Psoas muscle (tissue), 8 donors: ENCODE measurements around the gene MTHFSD. TPM values are rescaled to one million over a fixed set of nuclear protein-coding genes. Genes with fewer than 3 reads are reported as not detected.

Experiments used
- ATAC-seq, 4 donors: fragments of 200-7000 bp; cut with Tn5 transposase; one replicate each; pipeline ENCODE4 v1.9.1; 2020; ENCODE audit warnings: moderate library complexity in 3 of 4, mild to moderate bottlenecking in 2 of 4
- DNase-seq, 2 donors: peaks; one replicate each; pipeline ENCODE4 v3.0.0-alpha.2; 2020
- H3K27ac ChIP-seq: fragments of 200-600 bp; one replicate; pipeline ENCODE4 v1.8.0; 2022
- H3K27me3 ChIP-seq, 3 donors: fragments of 200-600 bp in 1 of 3; one replicate each; pipeline versions ENCODE4 v1.6.1 to v1.8.0; 2013 to 2022; ENCODE audit warnings: low read length in 2 of 3, mild to moderate bottlenecking in 2 of 3, moderate library complexity in 1 of 3; ENCODE audit not compliant: insufficient read depth in 3 of 3
- H3K36me3 ChIP-seq, 2 donors: fragments of 200-600 bp in 1 of 2; one replicate each; pipeline versions ENCODE4 v1.6.1 to v1.8.0; 2013 to 2022; ENCODE audit warnings: low read depth in 1 of 2, mild to moderate bottlenecking in 1 of 2, moderate library complexity in 1 of 2; ENCODE audit not compliant: insufficient read depth in 1 of 2
- H3K4me1 ChIP-seq: fragments of 200-600 bp; one replicate; pipeline ENCODE4 v1.8.0; 2022
- H3K4me3 ChIP-seq: fragments of 200-600 bp; one replicate; pipeline ENCODE4 v1.8.0; 2022; ENCODE audit warnings: mild to moderate bottlenecking
- H3K9me3 ChIP-seq: fragments of 200-600 bp; one replicate; pipeline ENCODE4 v1.8.0; 2022
- WGBS, 3 donors: extraction: QIAGEN DNeasy Blood & Tissue Kit; methylation state at CpG; one replicate each; pipeline versions ENCODE4 v1.1.6 to v1.1.7; 2013; 5-methylcytosine and 5-hydroxymethylcytosine counted together
- intact Hi-C, 2 donors: fragments of 100-400 bp; cut with DNase I; formaldehyde crosslinking; loops; one replicate each; pipeline versions ENCODE4 v1.11.0 to v1.14.2; 2022
- polyA plus RNA-seq, 3 donors: library from polyadenylated mRNA; stranded (reverse); fragments of 200-250 nt; gene quantifications; one replicate each; pipeline ENCODE4 v1.2.3, GENCODE V29; 2013
- total RNA-seq, 4 donors: library from RNA; stranded (reverse); fragmentation: NEBNext Ultra II Directional in 2 of 4; extraction: Animal tissue kit (Norgen Biotek cat#: 25700) in 2 of 4; gene quantifications; one replicate each; pipeline versions ENCODE4 v1.2.1 to v1.2.4, GENCODE V29; 2021 to 2023
- TF ChIP-seq, protein P1 (sequence below): fragments of 200-600 bp; IDR thresholded peaks from one replicate; pipeline ENCODE4 v1.8.0; 2022; ENCODE audit warnings: antibody characterized with exemption
- donor health status: healthy with polysubstance abuse.
- donor health status: DM: no; HTN: no; CAD: no; lungs with moderate emphysema.
- donor health status: Bipolar disorder and iron deficiency.
- donor health status: healthy.
- donor health status: DM: yes; HTN: yes; CAD: no.
- donor health status: DM: no; HTN: no; CAD: no.
- donor health status: DM: no; HTN: no; CAD: no.
- donor health status: DM: yes; HTN: yes; CAD: no.

MTHFSD gene
- total and polyA plus RNA-seq, 7 donors, result 4.3 to 16.0 (median 8.1) TPM

DNA sequence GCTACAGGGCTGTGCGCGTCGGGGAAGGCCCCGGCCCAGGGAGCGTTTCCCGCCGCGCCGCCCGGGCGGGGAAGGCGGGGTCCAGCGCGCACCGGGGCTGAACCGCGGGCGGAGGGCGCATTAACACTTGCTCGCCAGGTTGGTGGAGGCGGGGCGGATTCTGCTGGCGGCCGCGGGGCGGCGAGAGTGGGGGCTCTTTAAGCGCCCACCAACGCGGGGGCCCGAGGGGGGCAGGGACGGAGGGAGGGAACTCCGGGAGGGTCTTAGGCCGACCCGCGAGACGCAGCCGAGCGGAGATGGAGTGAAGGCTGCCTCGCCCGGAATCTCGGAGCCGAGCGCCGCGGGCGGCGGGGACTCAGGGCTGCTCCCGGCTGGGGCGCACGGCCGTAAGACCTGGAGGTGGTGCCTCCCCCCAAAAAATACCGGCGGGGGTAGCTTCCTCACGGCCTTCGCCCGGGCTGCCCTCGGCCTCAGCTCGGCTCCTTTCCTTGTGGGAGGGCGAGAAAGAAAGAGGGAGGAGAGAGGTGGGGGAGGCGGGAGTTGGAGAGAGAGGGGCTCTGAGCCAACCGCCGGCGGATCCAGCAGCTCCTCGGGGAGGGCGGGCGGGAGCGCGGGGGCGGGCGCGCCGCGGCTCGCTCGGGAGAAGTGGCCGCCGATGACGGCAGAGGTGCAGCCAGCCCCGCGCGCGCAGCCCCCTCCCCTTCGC is 45.1 kb downstream of the MTHFSD start:
- Histone ChIP-seq H3K27ac (no peak overlapping the region), H3K27me3 (peaks cover 0 to 98% (median 58%) of the 10 kb centered on the region in 3 donors), H3K4me3 (peak overlapping the region; percentile 66), H3K9me3 (no peaks in the 10 kb centered on the region), H3K36me3 (no peaks in the 10 kb centered on the region), H3K4me1 (peaks cover 23% of the 10 kb centered on the region)
- WGBS, 3 donors, result 0 to 1% (median 1%) methylated on average over 48 to 84 of the region's 84 CpGs
- intact Hi-C loops, result no loop called here
- TF ChIP-seq, protein P1, sequence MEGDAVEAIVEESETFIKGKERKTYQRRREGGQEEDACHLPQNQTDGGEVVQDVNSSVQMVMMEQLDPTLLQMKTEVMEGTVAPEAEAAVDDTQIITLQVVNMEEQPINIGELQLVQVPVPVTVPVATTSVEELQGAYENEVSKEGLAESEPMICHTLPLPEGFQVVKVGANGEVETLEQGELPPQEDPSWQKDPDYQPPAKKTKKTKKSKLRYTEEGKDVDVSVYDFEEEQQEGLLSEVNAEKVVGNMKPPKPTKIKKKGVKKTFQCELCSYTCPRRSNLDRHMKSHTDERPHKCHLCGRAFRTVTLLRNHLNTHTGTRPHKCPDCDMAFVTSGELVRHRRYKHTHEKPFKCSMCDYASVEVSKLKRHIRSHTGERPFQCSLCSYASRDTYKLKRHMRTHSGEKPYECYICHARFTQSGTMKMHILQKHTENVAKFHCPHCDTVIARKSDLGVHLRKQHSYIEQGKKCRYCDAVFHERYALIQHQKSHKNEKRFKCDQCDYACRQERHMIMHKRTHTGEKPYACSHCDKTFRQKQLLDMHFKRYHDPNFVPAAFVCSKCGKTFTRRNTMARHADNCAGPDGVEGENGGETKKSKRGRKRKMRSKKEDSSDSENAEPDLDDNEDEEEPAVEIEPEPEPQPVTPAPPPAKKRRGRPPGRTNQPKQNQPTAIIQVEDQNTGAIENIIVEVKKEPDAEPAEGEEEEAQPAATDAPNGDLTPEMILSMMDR, result no peak
- DNase-seq, result peak; percentile 51 to 53
- peak in 2 of 4 donors; percentile 24 to 27 for ATAC-seq

DNA sequence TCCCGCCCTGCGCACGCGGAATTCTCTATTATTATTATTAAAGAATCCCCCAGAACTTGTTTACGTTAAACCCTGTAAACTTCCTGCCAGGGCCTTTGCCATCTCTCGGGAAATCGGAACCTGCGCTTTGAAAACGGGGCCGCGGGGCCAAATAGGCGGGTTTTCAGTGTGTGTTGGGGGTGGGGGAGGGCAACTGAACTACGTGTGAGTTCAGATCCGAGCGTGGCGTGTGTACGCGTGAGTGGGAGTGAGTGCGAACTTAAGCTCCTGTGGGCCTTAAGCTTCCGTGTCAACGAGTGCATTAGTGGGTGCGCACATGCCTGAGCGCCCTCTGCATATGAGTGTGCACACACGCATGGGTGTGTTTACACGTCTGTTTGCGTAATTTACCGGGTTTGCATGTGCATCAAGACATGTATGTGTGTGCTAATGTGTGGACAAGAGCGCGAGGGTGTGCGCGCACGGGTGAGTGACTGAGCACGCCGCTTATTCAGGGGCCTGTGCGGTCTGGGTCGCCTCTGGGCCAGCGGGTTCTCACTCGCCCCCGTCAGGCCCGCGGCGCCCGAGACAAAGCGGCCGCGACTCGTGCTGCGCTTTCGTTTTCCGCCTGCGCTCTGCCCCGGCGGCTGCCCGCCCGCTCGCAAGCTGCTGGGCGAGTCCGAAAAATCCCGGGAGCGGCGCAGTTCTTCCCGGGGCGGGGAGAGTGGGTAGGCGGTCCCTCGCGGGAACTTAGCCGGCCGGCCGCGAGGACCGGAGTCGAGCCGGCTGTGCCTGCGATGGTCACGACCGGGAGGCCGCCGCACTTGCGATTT is 45.9 kb downstream of the MTHFSD start:
- 1% methylated on average over 78 to 79 of the region's 79 CpGs for WGBS, 3 donors
- peak in 3 of 4 donors; percentile 23 to 51 (median 46) for ATAC-seq
- Histone ChIP-seq H3K27ac (no peak overlapping the region), H3K9me3 (no peaks in the 10 kb centered on the region), H3K36me3 (no peaks in the 10 kb centered on the region), H3K4me1 (peaks cover 23% of the 10 kb centered on the region), H3K4me3 (peak overlapping the region; percentile 66), H3K27me3 (peaks cover 0 to 98% (median 63%) of the 10 kb centered on the region in 3 donors)
- TF ChIP-seq, protein P1, result no peak
- intact Hi-C loops, result no loop called here
- DNase-seq, result peak; percentile 55 to 57

DNA sequence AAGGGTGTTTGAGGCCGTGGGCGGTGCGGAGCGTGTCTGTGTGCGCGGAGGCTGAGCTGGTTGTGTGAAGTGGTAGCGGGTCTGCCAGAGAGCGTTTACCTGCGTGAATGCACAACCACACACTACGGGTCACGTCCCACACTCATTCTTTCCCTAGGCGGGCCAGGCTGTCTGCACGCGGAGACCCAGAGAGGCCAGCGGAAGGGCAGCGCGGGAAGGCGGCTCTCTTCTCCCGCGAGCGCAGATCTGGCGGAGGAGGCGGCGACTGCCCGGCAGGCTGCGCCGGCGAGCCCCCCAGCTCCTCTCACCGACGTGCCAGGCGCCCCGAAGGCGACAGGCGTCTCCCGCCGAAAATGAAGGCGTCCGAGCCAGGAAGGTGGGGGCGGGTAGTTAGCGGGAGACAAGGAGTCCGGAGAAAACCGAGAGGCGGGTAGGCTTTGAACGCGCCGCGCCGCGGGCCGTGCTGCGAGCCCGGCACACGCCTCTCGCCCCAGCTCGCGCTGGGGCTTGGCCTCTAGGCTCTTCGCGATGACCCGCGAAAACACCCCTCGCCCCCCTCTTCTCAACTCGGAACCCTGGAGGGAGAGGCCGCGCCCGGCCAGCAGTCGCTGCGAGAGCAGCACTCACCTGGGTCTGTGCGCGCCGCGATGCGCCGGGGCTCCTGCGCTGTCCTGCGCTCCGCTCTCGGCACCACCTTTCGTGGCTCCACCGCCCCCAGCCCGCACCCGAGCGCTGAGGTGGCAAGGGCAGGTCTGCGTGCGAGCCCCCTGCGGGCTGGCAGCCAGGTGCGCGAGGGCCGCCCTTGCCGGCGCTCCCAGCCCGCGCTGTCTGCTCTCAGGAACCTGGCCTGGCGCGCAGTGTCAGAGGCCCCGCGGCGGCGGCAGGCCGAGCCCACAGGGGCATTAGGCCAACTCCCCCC is 46.7 kb downstream of the MTHFSD start:
- H3K9me3 ChIP-seq, result no peaks in the 10 kb centered on the region
- intact Hi-C loops, result no loop called here
- ATAC-seq (no peak), DNase-seq (no peak)
- no peak overlapping the region for H3K27ac ChIP-seq
- 1 to 2% (median 1%) methylated on average over 79 to 99 of the region's 99 CpGs for WGBS, 3 donors
- TF ChIP-seq, protein P1, result no peak
- peaks cover 23% of the 10 kb centered on the region for H3K4me1 ChIP-seq
- peaks cover 0 to 98% (median 68%) of the 10 kb centered on the region in 3 donors for H3K27me3 ChIP-seq
- H3K4me3 ChIP-seq, result peak overlapping the region; percentile 66
- H3K36me3 ChIP-seq, result no peaks in the 10 kb centered on the region

DNA sequence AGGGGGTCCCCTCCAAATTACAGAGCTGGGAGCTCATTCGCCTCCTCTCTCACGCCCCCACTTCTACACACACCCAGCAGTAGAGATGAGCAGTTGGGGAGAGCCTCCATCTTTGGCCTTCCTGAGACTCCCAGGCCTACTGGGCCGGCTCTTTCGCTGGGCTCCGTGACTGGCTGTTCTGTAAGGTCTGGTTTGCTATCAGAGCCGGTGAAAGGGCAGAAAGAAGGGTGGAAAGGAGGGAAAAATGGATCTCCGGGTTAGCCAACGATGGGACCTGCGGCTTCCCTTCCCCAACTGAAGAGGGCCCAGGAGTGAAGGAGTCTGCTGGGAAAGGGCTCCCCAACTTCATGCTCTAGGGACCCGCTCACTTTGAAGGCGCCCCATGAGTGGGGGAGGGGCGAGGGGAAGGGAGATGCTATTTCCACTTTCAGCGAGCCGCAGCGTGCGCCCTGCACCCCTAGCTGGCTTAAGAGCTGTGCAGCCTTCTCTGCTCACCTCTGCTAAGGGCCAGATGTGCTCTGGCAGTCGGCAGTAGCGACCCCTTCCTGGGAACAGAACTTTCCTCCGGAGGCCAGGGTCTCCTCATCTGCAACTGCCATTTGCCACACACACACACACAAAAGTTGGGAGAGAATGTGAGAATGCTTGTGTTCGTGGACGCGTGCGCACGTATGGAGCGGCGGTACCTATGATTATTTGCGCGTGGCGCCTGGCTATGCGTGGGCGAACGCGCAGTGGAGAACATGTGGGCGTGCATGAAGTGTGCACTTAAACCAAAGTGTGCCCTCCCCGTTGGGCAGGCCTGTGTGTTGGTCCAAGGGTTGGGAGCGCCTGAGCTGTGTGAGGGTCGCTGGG is 47.6 kb downstream of the MTHFSD start:
- Histone ChIP-seq H3K4me1 (peaks cover 23% of the 10 kb centered on the region), H3K4me3 (no peak overlapping the region)

More for the DNA sequence above, 47.6 kb downstream of the MTHFSD start:
- DNase-seq (no peak), ATAC-seq (no peak)
- H3K36me3 ChIP-seq, result no peaks in the 10 kb centered on the region
- TF ChIP-seq, protein P1, result no peak
- 4 to 6% (median 5%) methylated on average over 37 of the region's 37 CpGs for WGBS, 3 donors
- no peak overlapping the region for H3K27ac ChIP-seq
- no peaks in the 10 kb centered on the region for H3K9me3 ChIP-seq
- H3K27me3 ChIP-seq, result peaks cover 0 to 98% (median 70%) of the 10 kb centered on the region in 3 donors
- intact Hi-C loops, result no loop called here
